Body of pancreas (tissue), 4 donors: ENCODE data around the gene ADORA2A.

Experiments
- CTCF ChIP-seq, 7 experiments: fragments of 450-650 bp in 4 of 7; fragments of 200-600 bp in 3 of 7; sonication (generic) in 3 of 7; IDR thresholded peaks; one replicate each; pipeline ENCODE4 v1.5.1; 2016 to 2019; ENCODE audit warnings: antibody characterized with exemption in 7 of 7
- POLR2A ChIP-seq, 3 donors: fragments of 450-650 bp; IDR thresholded peaks; one replicate each; pipeline ENCODE4 v1.6.1; 2016; ENCODE audit warnings: antibody characterized with exemption in 3 of 3, mild to moderate bottlenecking in 2 of 3

- TF ChIP-seq CTCF (IDR thresholded peaks at IDR 0.05) (no peak), POLR2A (IDR thresholded peaks at IDR 0.05) (no peak)
These were observed 32.5 kb downstream of the ADORA2A start for GRCh38 chr22:24459911-24460310.
